WERI-Rb-1 (cell line): ENCODE measurements around the gene MYBBP1A.
"Not testable (repeated sequence)": the region's sequence is repeated elsewhere in the genome, so short reads cannot be mapped to it uniquely, and the experiment has no call there.

Source experiments
- DNase-seq: peaks from one replicate; pipeline ENCODE4 v3.0.0-alpha.2; 2020
- H3K27ac ChIP-seq: fragments of 250-450 bp; sonication (Bioruptor Pico); 2 replicates; pipeline ENCODE4 v1.5.1; 2020; ENCODE audit warnings: mild to moderate bottlenecking, moderate library complexity
- H3K27me3 ChIP-seq: fragments of 250-450 bp; sonication (Bioruptor Pico); 2 replicates; pipeline ENCODE4 v1.5.1; 2021; ENCODE audit warnings: mild to moderate bottlenecking, low read depth, moderate library complexity; ENCODE audit not compliant: insufficient read depth, severe bottlenecking
- H3K36me3 ChIP-seq: fragments of 250-450 bp; sonication (Bioruptor Pico); 2 replicates; pipeline ENCODE4 v1.5.1; 2020; ENCODE audit warnings: mild to moderate bottlenecking, moderate library complexity
- H3K4me3 ChIP-seq: 2 replicates; pipeline ENCODE4 v1.5.1; 2011; ENCODE audit warnings: low read depth, mild to moderate bottlenecking, control low read depth, low read length
- H3K9me3 ChIP-seq: fragments of 250-450 bp; sonication (Bioruptor Pico); 2 replicates; pipeline ENCODE4 v1.5.1; 2021; ENCODE audit warnings: mild to moderate bottlenecking, moderate library complexity; ENCODE audit not compliant: severe bottlenecking
- TF ChIP-seq, protein P1 (sequence below): IDR thresholded peaks from 2 replicates; pipeline ENCODE4 v1.5.1; 2011; ENCODE audit warnings: low read depth, mild to moderate bottlenecking, control low read depth, inconsistent platforms, low read length

The MYBBP1A gene, protein sequence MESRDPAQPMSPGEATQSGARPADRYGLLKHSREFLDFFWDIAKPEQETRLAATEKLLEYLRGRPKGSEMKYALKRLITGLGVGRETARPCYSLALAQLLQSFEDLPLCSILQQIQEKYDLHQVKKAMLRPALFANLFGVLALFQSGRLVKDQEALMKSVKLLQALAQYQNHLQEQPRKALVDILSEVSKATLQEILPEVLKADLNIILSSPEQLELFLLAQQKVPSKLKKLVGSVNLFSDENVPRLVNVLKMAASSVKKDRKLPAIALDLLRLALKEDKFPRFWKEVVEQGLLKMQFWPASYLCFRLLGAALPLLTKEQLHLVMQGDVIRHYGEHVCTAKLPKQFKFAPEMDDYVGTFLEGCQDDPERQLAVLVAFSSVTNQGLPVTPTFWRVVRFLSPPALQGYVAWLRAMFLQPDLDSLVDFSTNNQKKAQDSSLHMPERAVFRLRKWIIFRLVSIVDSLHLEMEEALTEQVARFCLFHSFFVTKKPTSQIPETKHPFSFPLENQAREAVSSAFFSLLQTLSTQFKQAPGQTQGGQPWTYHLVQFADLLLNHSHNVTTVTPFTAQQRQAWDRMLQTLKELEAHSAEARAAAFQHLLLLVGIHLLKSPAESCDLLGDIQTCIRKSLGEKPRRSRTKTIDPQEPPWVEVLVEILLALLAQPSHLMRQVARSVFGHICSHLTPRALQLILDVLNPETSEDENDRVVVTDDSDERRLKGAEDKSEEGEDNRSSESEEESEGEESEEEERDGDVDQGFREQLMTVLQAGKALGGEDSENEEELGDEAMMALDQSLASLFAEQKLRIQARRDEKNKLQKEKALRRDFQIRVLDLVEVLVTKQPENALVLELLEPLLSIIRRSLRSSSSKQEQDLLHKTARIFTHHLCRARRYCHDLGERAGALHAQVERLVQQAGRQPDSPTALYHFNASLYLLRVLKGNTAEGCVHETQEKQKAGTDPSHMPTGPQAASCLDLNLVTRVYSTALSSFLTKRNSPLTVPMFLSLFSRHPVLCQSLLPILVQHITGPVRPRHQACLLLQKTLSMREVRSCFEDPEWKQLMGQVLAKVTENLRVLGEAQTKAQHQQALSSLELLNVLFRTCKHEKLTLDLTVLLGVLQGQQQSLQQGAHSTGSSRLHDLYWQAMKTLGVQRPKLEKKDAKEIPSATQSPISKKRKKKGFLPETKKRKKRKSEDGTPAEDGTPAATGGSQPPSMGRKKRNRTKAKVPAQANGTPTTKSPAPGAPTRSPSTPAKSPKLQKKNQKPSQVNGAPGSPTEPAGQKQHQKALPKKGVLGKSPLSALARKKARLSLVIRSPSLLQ (N-terminal part only)

DNA sequence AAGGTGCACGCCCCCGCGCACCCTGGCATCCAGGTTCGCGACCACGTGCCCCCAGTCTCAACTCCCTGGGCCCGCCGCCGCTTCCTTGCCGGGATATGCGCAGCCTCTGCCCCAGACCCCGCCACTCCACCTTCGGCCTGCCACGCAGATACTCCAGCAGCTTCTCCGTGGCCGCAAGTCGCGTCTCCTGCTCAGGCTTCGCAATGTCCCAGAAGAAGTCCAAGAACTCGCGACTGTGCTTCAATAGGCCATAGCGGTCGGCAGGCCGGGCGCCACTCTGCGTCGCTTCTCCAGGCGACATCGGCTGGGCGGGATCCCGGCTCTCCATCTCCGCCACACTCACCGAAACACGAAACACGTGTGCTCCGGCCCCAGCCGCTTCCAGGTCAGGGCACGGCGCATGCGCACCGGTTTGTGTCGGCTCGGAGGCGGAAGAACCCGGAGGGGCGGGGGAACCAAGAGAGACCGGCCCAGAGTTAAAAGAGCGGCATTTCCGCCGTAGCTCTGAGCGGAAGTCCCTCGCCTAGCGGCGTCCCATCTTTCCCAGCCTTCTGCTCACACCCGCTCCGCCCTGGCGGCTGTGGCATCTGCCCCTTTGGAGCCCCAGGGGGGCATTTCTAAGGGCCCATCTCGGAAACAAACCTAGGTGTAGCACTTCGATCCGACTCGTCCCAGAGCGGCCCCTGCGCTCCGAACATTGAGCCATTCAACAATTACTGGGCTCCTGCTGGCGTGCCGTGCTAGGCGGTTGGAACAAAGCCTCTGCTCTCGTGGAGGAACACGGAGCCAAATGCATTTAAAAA lies at the start of gene MYBBP1A:
TSS of gene MYBBP1A (minus strand) at position 388 of the 803 bp plus-strand sequence. CDS start at position 328, 60 bp downstream.
- TF ChIP-seq, protein P1, sequence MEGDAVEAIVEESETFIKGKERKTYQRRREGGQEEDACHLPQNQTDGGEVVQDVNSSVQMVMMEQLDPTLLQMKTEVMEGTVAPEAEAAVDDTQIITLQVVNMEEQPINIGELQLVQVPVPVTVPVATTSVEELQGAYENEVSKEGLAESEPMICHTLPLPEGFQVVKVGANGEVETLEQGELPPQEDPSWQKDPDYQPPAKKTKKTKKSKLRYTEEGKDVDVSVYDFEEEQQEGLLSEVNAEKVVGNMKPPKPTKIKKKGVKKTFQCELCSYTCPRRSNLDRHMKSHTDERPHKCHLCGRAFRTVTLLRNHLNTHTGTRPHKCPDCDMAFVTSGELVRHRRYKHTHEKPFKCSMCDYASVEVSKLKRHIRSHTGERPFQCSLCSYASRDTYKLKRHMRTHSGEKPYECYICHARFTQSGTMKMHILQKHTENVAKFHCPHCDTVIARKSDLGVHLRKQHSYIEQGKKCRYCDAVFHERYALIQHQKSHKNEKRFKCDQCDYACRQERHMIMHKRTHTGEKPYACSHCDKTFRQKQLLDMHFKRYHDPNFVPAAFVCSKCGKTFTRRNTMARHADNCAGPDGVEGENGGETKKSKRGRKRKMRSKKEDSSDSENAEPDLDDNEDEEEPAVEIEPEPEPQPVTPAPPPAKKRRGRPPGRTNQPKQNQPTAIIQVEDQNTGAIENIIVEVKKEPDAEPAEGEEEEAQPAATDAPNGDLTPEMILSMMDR = peak; percentile 23; the same call in 1 of the 2 replicates
- peaks cover 39% of the 10 kb centered on the region for H3K36me3 ChIP-seq
- H3K27me3 ChIP-seq = no peaks in the 10 kb centered on the region
- peak within 1 kb of the TSS; percentile 89 for H3K4me3 ChIP-seq
- peak within 1 kb of the TSS; percentile 92 for H3K27ac ChIP-seq
- no peaks in the 10 kb centered on the region for H3K9me3 ChIP-seq
- DNase-seq = peak; percentile 97

DNA sequence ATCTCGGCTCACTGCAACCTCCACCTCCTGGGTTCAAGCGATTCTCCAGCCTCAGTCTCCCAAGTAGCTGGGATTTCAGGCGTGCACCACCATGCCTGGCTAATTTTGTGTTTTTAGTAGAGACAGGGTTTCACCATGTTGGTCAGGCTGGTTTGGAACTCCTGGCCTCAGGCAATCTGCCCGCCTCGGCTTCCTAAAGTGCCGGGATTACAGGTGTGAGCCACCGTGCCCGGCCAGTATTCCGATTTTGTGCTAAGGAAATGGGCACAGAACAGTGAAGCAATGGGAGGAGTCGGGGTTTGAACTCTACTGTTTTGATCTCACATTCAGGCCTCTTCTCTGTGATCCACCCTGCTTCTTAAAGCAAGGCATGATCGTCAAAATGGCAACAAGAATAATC lies 49.6 kb upstream of the MYBBP1A start:
- H3K4me3 ChIP-seq, DNase-seq, H3K27me3 ChIP-seq, H3K27ac ChIP-seq, H3K36me3 ChIP-seq, H3K9me3 ChIP-seq: not testable (repeated sequence)

DNA sequence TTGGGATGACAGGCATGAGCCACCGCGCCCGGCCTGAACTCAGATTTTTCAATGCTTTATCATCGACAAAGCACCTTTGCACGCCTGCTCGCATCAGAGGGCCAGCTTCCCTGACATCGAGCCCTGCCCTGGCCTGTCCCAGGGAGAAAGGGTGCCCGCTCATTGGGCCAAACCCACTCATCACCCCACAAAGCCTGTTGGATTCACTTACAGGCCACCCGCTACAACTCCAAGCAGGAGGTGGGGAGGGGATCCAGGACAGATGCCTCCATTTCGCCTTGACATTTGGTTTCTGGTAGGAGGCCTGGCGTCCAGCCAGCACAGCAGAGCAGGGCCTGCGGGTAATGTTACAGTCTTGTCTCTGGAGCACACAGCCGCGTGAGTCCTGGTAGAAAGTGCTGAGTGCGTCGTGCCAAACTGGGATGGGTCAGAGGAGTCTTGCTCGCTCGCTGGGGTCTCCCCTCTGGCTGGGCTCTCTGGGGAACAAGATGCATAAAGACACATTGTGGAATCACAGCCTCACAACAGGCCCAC lies 49.0 kb upstream of the MYBBP1A start:
- Histone ChIP-seq H3K36me3 (no peaks in the 10 kb centered on the region), H3K4me3 (no peak overlapping the region), H3K27ac (no peak overlapping the region), H3K27me3 (no peaks in the 10 kb centered on the region), H3K9me3 (no peaks in the 10 kb centered on the region)
- TF ChIP-seq, protein P1 = no peak
- no peak for DNase-seq

DNA sequence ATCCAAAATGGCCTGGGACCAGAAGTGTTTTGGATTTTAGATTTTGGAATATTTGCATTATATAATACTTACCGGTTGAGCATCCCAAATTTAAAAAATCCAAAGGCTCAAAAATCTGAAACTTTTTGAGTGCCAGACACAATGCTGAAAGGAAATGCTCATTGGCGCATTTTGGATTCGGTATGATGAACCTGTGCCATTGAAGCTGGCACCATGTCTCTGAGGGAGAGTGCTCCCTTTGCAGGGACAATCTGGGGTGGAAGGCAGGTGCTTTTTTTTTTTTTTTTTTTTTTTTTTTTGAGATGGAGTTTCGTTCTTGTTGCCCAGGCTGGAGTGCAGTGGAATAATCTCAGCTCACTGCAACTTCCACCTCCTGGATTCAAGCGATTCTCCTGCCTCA lies 46.9 kb upstream of the MYBBP1A start:
- Histone ChIP-seq H3K27me3 (no peaks in the 10 kb centered on the region), H3K4me3 (no peak overlapping the region), H3K27ac (no peak overlapping the region), H3K36me3 (no peaks in the 10 kb centered on the region), H3K9me3 (no peaks in the 10 kb centered on the region)
- no peak for DNase-seq
- TF ChIP-seq, protein P1 = no peak

DNA sequence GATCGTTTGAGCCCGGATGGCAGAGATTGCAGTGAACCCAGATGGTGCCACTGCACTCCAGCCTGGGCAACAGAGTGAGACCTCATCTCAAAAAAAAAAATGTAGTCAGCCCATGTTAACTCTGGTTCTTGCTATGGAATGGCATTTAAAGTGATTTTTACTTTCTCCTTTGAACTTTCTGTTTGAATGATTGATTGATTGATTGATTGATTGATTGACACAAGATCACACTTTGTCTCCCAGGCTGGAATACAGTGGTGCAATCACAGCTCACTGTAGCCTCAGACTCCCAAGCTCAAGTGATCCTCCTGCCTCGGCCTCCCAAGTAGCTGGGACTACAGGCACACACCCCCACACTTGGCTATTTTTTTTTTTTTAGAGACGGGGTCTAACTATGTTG lies 46.1 kb upstream of the MYBBP1A start:
- Histone ChIP-seq H3K9me3 (no peaks in the 10 kb centered on the region), H3K4me3 (no peak overlapping the region), H3K36me3 (no peaks in the 10 kb centered on the region), H3K27me3 (no peaks in the 10 kb centered on the region), H3K27ac (no peak overlapping the region)
- no peak for DNase-seq
- TF ChIP-seq, protein P1 = no peak
